Activated CD8-positive, alpha-beta T cell treated with anti-CD3 and anti-CD28 coated beads, Interleukin-2, amount 10 ng/mL, durations not matched to agents 7 days and 5 days (primary cell): Measurements from ENCODE around the gene IDE. TPM values are rescaled to one million over a fixed set of nuclear protein-coding genes. Genes with fewer than 3 reads are reported as not detected.
"Not testable (repeated sequence)": the region's sequence is repeated elsewhere in the genome, so short reads cannot be mapped to it uniquely, and the experiment has no call there.

Experiments used
- ATAC-seq: fragments of 150-1000 bp; cut with Tn5 transposase; one replicate; pipeline ENCODE4 v1.10.0; 2021; ENCODE audit warnings: moderate library complexity
- CTCF ChIA-PET: fragments of 350-600 bp; sonication (Branson Sonifier 250); formaldehyde crosslinking; loops from one replicate; lab custom pipeline; 2021; ENCODE audit warnings: antibody characterized with exemption; lab: Charles Lee
- POLR2A ChIA-PET: fragments of 350-600 bp; sonication (Branson Sonifier 250); formaldehyde crosslinking; loops from one replicate; lab custom pipeline; 2021; ENCODE audit warnings: antibody characterized with exemption; lab: Charles Lee
- DNase-seq: peaks from one replicate; pipeline ENCODE4 v3.0.0-alpha.2; 2020
- H3K27ac Mint-ChIP-seq: one replicate; pipeline ENCODE4 v1.8.0; 2021; ENCODE audit warnings: mild to moderate bottlenecking, mixed read lengths
- H3K27me3 Mint-ChIP-seq: one replicate; pipeline ENCODE4 v1.8.0; 2021; ENCODE audit warnings: low read depth, mixed read lengths
- H3K36me3 Mint-ChIP-seq: one replicate; pipeline ENCODE4 v1.8.0; 2021; ENCODE audit warnings: low read depth, mixed read lengths
- H3K4me1 Mint-ChIP-seq: one replicate; pipeline ENCODE4 v1.8.0; 2021; ENCODE audit warnings: low read depth, mixed read lengths
- H3K4me3 Mint-ChIP-seq: one replicate; pipeline ENCODE4 v1.8.0; 2021; ENCODE audit warnings: mild to moderate bottlenecking, mixed read lengths
- H3K9me3 Mint-ChIP-seq: one replicate; pipeline ENCODE4 v1.8.0; 2022; ENCODE audit warnings: mixed read lengths; ENCODE audit not compliant: insufficient read depth
- total RNA-seq, 2 experiments: library from RNA; stranded (reverse); gene quantifications; one replicate each; pipeline ENCODE4 v1.2.3, GENCODE V29; 2021

The IDE gene
- total RNA-seq, 2 experiments from 2014 or later, result 12.5 to 13.4 TPM

GRCh38 chr10:92590623-92591549 is 17.0 kb upstream of the IDE start:
- Mint-ChIP-seq H3K27ac (peak overlapping the region; percentile 97), H3K9me3 (no peaks in the 10 kb centered on the region), H3K27me3 (peaks cover 4% of the 10 kb centered on the region), H3K36me3 (peaks cover 10% of the 10 kb centered on the region), H3K4me1 (peaks cover 33% of the 10 kb centered on the region), H3K4me3 (peak overlapping the region; percentile 88)
- ChIA-PET POLR2A (interaction anchor here (0.6 to 2.9 kb wide), 7 partner anchors 9 to 380 kb away, joined by 3 to 47 read pairs (median 3); partner anchors contain the start of genes CPEB3, IDE and MARCHF5), CTCF (interaction anchor here (1.2 to 2.5 kb wide), 4 partner anchors 17 to 300 kb away, joined by 3 to 38 read pairs (median 7); partner anchors contain the start of genes CPEB3, IDE and MARCHF5)
- DNase-seq (peak; percentile 31), ATAC-seq (peak; percentile 0)

DNA sequence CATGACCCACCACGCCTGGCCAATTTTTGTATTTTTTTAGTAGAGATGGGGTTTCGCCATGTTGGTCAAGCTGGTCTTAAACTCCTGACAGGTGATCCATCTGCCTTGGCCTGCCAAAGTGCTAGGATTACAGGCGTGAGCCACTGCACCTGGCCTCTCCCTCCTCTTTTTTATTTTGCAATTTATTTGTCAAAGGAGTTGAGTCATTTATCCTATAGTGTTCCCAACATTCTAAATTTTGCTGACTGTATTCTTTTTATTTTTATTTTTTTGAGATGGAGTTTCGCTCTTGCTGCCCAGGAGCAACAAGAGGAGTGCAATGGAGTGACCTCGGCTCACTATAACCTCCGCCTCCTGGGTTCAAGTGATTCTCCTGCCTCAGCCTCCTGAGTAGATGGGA is 8.5 kb upstream of the IDE start:
- CTCF ChIA-PET, H3K36me3 Mint-ChIP-seq, ATAC-seq, DNase-seq, H3K27ac Mint-ChIP-seq, H3K9me3 Mint-ChIP-seq, H3K4me1 Mint-ChIP-seq, H3K27me3 Mint-ChIP-seq, H3K4me3 Mint-ChIP-seq: not testable (repeated sequence)
- POLR2A ChIA-PET, result interaction anchor here (1.0 kb wide), 1 partner anchor 9 kb away, joined by 3 read pairs; no protein-coding TSS in a partner anchor

GRCh38 chr10:92575961-92576360 is 2.1 kb upstream of the IDE start:
- no peaks in the 10 kb centered on the region for H3K36me3 Mint-ChIP-seq
- POLR2A ChIA-PET, result interaction anchor here (1.0 kb wide), 1 partner anchor 15 kb away, joined by 3 read pairs; no protein-coding TSS in a partner anchor
- DNase-seq (no peak), ATAC-seq (no peak)
- no peak overlapping the region for H3K4me3 Mint-ChIP-seq
- H3K9me3 Mint-ChIP-seq, result no peaks in the 10 kb centered on the region
- CTCF ChIA-PET, result interaction anchor here (1.3 to 8.0 kb wide), 3 partner anchors 15 to 90 kb away, joined by 3 to 109 read pairs (median 38); no protein-coding TSS in a partner anchor
- H3K4me1 Mint-ChIP-seq, result peaks cover 23% of the 10 kb centered on the region
- H3K27me3 Mint-ChIP-seq, result peaks cover 3% of the 10 kb centered on the region
- H3K27ac Mint-ChIP-seq, result no peak overlapping the region

DNA sequence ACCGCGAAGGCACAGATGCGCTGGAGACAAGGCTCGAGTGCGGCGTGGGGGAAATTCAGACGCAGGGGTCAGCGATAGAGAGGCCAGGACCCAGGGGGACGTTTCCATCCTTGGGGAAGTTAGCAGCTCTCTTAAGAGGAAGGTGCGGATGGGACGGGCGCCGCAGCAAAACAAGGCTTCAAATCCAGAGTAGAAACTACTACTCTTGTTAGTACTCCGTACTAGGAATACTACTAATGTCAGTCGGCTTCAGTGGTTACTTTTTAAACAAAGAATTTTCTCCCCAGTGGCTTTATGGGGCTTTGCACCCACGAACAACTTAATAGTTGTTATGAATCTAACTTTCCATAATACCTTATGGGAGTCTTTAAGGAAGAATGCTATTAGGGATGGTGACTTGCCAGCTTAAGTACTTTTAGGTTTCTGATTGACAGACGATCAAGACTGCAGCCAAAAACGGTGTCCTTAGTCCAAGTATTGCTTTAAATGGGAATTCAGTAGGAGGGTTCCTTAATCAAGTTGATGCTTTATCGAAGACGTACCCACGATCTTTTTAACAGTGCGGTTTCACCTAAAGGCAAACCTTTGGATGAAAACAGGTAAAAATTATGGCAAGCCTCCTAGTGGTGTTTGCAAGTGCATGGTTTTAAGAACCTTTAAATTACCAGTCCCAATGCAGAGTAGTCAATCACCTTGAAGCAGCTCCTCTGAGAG is 812 bp upstream of the IDE start:
- peaks cover 23% of the 10 kb centered on the region for H3K4me1 Mint-ChIP-seq
- POLR2A ChIA-PET, result interaction anchor here (0.7 to 4.4 kb wide), 6 partner anchors 12 to 651 kb away, joined by 3 to 47 read pairs (median 5); partner anchors contain the start of genes BTAF1 and KIF11
- CTCF ChIA-PET, result interaction anchor here (0.8 to 8.0 kb wide), 25 partner anchors 8 to 651 kb away, joined by 3 to 109 read pairs (median 4); partner anchors contain the start of genes BTAF1 and KIF11
- peak overlapping the region; percentile 84 for H3K27ac Mint-ChIP-seq
- no peak for DNase-seq
- H3K36me3 Mint-ChIP-seq, result no peaks in the 10 kb centered on the region
- peaks cover 2% of the 10 kb centered on the region for H3K27me3 Mint-ChIP-seq
- peak overlapping the region; percentile 80 for H3K4me3 Mint-ChIP-seq
- peak; percentile 24 for ATAC-seq
- no peaks in the 10 kb centered on the region for H3K9me3 Mint-ChIP-seq

- Mint-ChIP-seq H3K9me3 (no peaks in the 10 kb centered on the region), H3K27ac (peak overlapping the region; percentile 50), H3K36me3 (peaks cover 5% of the 10 kb centered on the region), H3K27me3 (peaks cover 2% of the 10 kb centered on the region), H3K4me3 (peak overlapping the region; percentile 80), H3K4me1 (peaks cover 23% of the 10 kb centered on the region)
- ChIA-PET POLR2A (interaction anchor here (1.5 to 4.4 kb wide), 2 partner anchors 18 to 650 kb away, joined by 5 to 47 read pairs; partner anchors contain the start of genes BTAF1 and KIF11), CTCF (interaction anchor here (0.7 to 8.0 kb wide), 17 partner anchors 8 to 649 kb away, joined by 3 to 109 read pairs (median 4); partner anchors contain the start of genes BTAF1, CPEB3 and MARCHF5)
- peak; percentile 37 for ATAC-seq
- DNase-seq, result peak; percentile 58
Measured at GRCh38 chr10:92573091-92573797, 649 bp downstream of the IDE start.

DNA sequence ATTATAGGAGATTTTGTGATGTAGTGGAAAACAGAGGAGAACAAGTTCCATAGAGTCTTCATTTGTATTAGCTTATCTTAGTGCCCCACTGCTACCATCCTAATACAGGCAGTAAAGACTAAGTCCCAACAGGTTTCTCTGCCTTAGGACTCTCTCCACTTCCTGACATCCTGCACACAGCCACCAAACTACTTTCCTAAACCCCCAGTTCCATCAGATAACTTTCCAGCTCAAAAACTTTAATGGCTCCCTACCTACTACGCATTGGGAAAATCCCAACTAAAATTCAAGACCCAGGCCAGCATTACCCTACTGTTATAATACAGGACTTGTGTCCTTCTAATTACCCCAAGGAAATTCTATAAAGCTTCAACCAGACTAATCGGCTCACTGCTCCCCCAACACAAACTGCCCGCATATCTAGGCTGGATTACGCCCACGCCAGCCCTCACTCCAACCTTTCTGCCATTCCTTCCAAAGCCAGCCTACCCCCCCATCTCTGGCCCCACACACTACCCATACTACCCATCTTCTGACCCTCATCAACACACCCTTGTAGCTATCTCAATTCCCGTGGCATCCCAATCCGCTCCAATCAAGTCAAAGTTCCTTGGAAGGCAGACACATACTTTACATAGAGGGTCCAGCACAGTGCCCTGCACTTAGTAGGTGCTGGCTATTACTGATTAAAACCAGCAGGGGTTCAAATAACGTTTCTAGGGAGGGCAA is 1.4 kb downstream of the IDE start:
- ChIA-PET CTCF (interaction anchor here (1.0 to 8.0 kb wide), 6 partner anchors 9 to 281 kb away, joined by 3 to 109 read pairs (median 4); partner anchors contain the start of genes CPEB3 and MARCHF5), POLR2A (interaction anchor here (4.4 kb wide), 1 partner anchor 19 kb away, joined by 47 read pairs; the partner anchor contains the start of gene KIF11)
- ATAC-seq, result no peak
- Mint-ChIP-seq H3K36me3 (peaks cover 5% of the 10 kb centered on the region), H3K27me3 (peaks cover 2% of the 10 kb centered on the region), H3K4me1 (peaks cover 27% of the 10 kb centered on the region), H3K27ac (no peak overlapping the region), H3K9me3 (no peaks in the 10 kb centered on the region), H3K4me3 (peak overlapping the region; percentile 80)
- DNase-seq, result no peak

- no peak for DNase-seq
- Mint-ChIP-seq H3K4me1 (peaks cover 27% of the 10 kb centered on the region), H3K9me3 (no peaks in the 10 kb centered on the region), H3K27ac (no peak overlapping the region), H3K4me3 (no peak overlapping the region), H3K36me3 (peaks cover 5% of the 10 kb centered on the region), H3K27me3 (peaks cover 2% of the 10 kb centered on the region)
- ChIA-PET POLR2A (interaction anchor here (0.5 to 4.4 kb wide), 2 partner anchors 20 to 23 kb away, joined by 3 to 47 read pairs; partner anchors contain the start of gene KIF11), CTCF (interaction anchor here (1.0 to 8.0 kb wide), 4 partner anchors 8 to 53 kb away, joined by 3 to 109 read pairs (median 4); no protein-coding TSS in a partner anchor)
- ATAC-seq, result no peak
Measured at GRCh38 chr10:92571649-92572048, 2.2 kb downstream of the IDE start.

DNA sequence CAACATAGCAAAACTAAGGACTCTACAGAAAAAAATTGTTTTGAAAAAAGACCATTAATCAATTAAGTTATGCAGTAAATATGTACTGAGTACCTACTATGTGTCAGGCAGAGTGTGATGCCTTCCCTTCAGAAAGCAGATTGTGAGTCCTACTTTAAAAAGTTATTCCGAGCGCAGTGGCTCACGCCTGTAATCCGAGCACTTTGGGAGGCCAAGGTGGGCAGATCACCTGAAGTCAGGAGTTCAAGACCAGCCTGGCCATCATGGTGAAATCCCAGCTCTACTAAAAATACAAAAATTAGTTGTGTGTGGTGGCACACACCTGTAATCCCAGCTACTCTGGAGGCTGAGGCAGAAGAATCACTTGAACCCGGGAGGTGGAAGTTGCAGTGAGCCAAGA is 4.2 kb downstream of the IDE start:
- H3K36me3 Mint-ChIP-seq, H3K27ac Mint-ChIP-seq, POLR2A ChIA-PET, DNase-seq, ATAC-seq, H3K4me3 Mint-ChIP-seq, H3K27me3 Mint-ChIP-seq, H3K9me3 Mint-ChIP-seq: not testable (repeated sequence)
- peaks cover 21% of the 10 kb centered on the region for H3K4me1 Mint-ChIP-seq
- CTCF ChIA-PET, result interaction anchor here (1.3 kb wide), 1 partner anchor 21 kb away, joined by 3 read pairs; no protein-coding TSS in a partner anchor

DNA sequence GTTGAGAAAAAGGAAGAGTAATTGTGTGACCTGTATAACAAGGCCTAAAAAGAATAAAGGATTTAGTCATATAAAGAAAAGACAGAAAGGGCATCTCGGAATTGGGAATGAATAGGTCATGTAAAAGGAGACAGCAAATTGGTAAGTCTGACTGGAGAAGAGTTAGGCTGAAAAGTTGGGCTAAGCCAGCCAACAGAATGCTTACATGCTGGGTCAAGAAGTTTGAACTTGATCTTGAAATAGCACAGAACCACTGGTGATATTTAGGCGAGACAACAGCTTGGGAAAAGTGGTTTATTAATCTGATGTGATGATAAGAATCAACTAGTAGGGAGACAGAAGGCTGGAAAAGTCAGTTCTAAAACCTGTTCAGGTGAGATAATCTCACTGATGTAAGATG is 4.8 kb downstream of the IDE start:
- ChIA-PET CTCF (no interaction called here), POLR2A (no interaction called here)
- DNase-seq (no peak), ATAC-seq (no peak)
- H3K4me3 Mint-ChIP-seq, result no peak overlapping the region
- peaks cover 9% of the 10 kb centered on the region for H3K36me3 Mint-ChIP-seq
- H3K4me1 Mint-ChIP-seq, result peaks cover 17% of the 10 kb centered on the region
- H3K9me3 Mint-ChIP-seq, result no peaks in the 10 kb centered on the region
- no peak overlapping the region for H3K27ac Mint-ChIP-seq
- H3K27me3 Mint-ChIP-seq, result peaks cover 2% of the 10 kb centered on the region

GRCh38 chr10:92567952-92568600 is 5.8 kb downstream of the IDE start:
- POLR2A ChIA-PET, result no interaction called here

More at GRCh38 chr10:92567952-92568600, 5.8 kb downstream of the IDE start:
- H3K27me3 Mint-ChIP-seq, result peaks cover 2% of the 10 kb centered on the region
- H3K4me1 Mint-ChIP-seq, result peaks cover 17% of the 10 kb centered on the region
- peaks cover 12% of the 10 kb centered on the region for H3K36me3 Mint-ChIP-seq
- CTCF ChIA-PET, result interaction anchor here (1.2 kb wide), 1 partner anchor 51 kb away, joined by 5 read pairs; no protein-coding TSS in a partner anchor
- DNase-seq, result no peak
- no peak overlapping the region for H3K4me3 Mint-ChIP-seq
- ATAC-seq, result no peak
- no peaks in the 10 kb centered on the region for H3K9me3 Mint-ChIP-seq
- no peak overlapping the region for H3K27ac Mint-ChIP-seq
